Stimulated activated CD8-positive, alpha-beta memory T cell treated with anti-CD3 and anti-CD28 coated beads, Interleukin-4, amount 100 ng/mL, for 1 hour (primary cell): Measurements from ENCODE around the gene ABCA13.

ENCODE experiments used
- DNase-seq, 2 donors: peaks; one replicate each; pipeline ENCODE4 v3.0.0-alpha.2; 2020; ENCODE audit warnings: low read depth in 2 of 2, low spot score in 1 of 2

The ABCA13 gene

DNA sequence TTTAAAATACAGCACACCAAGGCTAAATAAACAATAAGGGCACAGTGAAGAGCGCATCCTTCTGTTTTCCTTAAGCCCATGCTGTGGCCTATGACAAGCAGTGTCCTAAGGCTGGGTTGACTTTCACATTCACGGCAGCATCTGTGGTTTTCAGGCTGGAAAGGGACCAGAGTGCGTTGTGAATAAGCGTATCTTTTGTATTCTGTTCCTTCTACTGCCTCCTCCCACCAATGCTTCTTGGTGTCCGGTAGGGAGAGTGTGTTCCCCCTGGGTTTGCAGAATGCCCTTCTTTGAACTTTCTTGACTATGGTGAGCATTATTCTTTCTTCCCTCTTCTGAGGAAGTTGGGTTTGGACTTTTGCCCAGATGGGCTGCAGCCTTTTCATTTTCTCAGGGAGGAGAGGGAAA is 73.6 kb downstream of the ABCA13 start:
- DNase-seq, result no peak

DNA sequence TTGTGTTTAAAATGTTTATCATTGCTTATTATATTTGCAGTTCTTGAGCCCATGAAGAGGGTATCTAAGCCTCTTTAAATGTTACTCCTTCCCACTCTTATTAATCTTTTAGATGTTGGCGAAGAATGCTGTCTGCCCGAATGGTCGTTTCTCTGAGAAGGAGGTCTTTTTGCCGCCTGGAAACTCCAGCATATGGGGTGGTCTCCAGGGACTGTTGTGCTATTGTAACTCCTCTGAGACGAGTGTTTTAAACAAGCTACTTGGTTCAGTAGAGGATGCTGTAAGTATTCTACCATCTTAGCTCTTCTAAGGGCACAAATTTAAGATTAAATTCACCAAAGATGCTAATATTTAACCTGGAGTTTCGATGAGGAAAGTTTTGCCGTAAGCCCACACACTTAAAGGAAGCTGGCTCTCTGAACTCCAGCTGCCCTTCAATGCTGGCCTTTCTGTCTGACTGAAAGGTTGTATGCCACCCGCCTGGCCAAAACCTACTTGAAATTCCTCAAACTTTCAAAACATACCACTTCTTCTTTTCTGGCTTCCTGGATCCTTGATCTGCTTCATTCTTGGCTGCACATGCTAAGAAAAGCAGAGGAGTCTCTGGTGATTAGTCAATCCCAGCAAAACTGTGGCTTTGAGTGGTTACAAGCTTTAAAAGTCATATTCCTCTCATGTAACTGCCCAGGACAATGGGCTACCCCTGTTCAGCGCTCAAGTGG is 74.7 kb downstream of the ABCA13 start:
- DNase-seq, result no peak

DNA sequence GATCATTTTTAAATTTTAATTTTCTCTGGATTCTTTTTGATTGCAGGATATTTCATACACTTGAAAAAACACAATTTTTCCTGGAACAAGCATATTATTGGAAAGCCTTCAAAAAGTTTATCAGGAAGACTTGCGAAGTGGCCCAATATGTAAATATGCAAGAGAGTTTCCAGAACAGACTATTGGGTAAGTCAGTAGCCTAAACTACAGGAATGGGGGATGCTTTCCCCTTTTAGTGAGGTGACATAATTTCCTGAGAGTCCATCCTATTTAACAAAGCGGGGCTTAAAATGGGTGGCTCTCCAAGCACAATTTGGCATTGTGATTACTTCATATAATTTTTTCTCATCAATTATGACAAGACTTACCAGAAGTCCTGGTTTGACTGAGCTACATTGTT is 77.9 kb downstream of the ABCA13 start:
- DNase-seq, result no peak

DNA sequence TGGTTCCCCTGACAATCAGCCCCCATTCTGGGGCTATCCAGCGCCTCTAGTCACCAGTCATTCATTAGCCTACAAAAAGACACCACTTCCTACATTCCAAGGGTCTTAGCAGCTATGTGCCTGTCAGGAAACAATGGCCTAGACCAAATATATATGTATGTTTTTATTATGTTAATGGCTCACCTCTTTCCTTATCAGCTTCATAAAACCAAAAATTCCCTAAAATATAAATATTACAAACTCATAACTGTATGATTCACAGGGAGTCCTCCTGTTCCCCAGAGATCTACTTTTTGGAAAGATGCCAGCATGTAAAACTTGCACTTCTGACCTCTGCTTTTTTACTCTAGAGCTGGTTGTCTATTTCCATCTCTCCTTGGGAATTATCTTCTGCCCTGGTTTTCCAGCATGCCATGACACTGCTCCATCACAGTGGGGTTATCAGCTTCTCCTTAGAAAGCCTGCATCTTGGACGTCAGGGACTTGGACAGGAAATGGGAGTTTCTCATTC is 79.2 kb downstream of the ABCA13 start:
- DNase-seq, result no peak

DNA sequence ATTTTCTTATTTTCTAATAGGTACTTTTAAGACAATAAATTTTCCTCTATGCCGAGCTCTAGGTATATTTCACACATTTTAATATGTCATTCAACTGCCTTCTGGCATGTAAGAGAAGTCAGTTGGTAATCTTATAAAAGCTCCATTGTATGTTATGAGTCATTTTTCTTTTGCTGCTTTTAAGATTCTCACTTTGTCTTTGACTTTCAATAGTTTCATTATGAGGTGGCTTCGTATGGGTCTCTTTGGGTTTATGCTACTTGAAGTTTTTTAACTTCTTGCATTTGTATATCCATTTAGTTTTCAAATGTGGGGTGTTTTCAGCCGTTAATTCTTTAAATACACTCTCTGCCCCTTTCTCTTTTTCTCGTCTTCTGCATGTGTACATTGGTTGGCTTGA is 80.5 kb downstream of the ABCA13 start:
- no peak for DNase-seq

DNA sequence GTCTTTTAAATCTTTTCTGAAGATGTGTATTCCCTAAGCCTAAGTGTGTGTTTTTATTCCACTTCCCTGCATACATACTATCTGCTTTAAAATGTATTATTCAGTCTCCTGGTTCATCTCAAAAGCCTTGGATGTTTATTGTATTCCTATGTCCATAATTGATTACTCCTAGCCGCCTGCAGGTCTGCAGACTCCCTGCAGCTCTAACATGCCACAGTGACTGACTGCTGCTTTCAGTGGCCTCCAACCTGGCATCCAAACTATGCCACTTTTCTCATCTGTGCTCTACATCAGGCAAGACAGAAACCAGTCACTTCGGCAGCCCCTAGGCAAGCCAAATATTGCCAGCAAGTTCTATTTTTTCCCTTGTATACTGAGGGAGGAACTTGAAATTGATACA is 81.7 kb downstream of the ABCA13 start:
- no peak for DNase-seq

DNA sequence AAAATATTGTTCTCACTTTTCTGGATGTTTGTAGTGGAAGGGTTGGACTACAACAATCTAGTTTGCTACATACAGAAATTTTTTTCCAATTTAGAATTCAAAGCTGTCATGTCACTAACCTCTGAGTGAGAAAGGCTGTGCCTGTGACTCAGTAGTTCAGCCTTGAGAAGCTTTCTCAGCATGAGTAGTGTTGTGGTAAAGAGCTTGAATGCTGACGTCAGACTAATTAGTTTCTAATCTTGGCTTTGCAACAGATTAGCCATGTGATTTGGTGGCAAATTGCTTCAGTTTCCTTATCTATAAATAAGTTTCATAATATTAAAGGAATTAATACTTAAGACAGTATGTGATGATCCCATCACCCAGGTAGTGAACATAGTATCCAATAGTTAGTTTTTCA is 83.8 kb downstream of the ABCA13 start:
- DNase-seq, result no peak

DNA sequence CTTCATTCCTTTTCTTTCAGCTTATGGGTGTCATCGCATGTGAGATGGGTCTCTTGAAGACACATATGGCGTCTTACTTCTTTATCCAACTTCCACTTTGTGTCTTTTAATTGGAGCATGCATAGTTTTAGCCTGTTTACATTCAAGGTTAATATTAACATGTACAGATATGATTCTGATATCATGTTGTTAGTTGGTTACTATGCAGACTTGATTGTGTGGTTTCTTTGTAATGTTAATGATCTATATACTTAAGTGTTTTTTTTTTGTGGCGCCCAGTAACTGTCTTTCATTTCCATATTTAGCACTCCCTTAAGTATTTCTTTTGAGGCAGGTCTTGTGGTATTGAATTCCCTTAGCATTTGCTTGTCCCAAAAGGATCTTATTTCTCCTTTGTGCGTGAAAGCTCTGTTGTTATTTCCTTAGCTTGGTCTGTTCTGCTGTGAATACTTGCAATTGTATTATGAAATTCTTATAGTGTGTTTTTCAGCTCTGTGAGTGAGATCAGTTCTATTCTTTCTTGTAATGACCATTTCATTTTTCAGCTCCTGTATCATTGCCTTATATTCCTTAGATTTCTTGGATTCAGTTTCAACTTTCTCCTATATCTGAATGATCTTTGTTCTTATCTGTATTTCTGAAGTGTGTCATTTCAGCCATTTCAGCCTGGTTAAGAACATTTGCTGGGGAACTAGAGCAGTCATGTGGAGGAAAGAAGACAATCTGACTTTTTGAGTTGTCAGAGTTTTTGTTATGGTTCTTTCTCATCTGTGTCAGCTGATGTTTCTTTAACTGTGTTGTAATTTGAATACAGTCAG is 88.4 kb downstream of the ABCA13 start:
- DNase-seq, result no peak

DNA sequence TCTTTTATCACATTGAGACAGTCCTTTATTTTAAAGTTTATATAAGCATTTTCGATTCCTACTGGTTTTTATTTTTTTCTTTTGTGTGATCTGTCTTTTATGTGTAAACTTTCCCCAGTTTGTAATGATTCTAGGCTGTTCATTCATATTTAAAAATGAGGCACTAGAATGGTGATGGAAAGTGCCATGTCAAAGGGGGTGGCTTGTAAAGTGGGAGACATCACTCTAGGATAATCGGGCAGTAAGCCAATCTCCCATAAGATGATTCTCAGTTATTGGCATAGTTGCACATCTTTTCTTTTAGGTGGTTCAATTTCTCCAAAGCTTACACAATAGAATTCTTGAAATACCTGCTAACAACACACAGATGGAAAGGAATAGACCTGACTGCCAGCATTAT is 90.4 kb downstream of the ABCA13 start:
- no peak for DNase-seq

DNA sequence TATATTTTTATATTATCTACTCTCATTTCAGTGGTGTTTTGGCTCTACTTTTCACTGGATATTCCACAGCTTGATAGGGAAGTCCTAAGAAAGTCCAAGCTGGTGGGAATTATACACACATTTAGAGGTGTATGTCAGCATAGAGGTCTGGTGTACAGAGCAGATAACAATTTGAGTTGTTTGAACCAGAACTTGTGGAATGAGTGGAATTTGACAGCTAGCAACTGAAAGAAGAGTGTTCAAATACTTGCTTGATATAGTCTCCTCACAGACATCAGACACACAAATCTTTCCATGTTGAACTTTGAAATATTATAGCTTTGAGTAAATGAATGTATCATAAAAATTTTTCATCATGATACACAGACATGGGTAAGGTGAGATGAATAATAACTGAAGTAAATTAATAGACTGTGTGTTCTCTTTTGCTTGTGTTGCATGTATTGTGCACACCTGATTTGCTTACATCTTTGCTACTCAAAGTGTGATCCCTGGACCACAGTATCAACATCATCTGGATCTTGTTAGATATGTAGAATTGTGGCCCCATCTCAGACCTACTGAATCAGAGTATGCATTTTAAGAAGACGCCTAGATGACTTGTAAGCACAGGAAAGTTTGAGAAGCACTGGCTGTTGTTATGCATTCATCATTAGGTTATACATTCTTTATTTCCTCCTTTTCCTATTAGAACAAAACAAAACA is 91.5 kb downstream of the ABCA13 start:
- DNase-seq, result no peak

DNA sequence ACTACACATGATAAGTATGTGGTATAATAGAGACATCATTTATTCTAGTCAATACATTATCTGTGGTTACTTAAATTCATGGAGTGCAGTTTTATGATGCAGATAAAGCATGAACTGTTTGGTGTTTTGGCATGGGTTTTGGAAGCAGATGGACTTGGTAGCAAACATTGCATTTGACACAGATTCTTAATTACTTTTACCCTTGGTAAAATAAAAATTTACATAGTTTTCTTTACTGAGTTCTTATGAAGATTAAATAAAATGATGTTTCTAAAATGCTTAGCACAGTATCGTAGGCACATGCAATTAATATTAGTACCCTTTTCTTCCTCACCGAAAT is 92.0 kb downstream of the ABCA13 start:
- DNase-seq, result no peak

DNA sequence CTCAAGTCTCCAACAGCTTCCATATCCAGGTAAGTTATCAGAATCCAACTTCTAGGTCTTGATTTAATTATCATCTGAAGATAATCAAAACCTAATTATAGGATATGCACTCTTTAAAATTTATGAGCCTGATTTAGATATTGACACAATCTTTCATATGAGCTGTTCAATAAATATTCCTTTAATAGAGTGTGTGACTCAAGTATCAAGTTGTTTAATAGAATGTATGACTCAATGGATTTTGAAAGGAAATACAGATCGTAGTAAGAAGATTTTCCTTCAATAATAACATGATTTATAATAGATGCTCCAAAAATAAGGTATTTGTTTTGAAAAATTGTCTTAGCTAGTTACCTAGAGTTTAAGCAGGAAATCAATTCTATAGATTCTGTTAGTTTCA is 97.8 kb downstream of the ABCA13 start:
- no peak for DNase-seq

DNA sequence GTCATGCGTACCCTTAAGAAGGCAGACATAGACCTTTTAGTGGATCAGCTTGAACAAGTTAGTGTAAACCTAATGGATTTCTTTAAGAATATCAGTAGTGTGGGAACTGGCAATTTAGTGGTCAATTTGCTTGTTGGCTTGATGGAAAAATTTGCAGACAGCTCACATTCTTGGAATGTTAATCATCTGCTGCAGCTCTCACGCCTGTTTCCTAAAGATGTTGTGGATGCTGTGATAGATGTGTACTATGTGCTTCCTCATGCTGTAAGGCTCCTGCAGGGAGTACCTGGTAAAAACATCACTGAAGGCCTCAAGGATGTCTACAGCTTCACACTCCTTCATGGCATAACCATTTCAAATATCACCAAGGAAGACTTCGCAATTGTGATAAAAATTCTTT is 103.4 kb downstream of the ABCA13 start:
- no peak for DNase-seq

DNA sequence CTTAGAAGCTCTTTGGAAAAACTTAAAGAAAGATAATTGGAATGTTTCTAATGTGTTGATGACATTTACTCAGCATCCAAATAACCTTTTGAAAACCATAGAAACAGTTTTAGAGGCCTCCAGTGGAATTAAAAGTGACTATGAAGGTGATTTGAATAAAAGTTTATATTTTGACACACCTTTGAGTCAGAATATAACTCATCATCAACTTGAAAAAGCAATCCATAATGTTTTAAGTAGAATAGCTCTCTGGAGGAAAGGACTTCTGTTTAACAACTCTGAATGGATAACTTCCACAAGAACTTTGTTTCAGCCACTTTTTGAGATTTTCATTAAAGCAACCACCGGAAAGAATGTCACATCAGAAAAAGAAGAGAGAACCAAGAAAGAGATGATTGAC is 108.2 kb downstream of the ABCA13 start:
- no peak for DNase-seq

DNA sequence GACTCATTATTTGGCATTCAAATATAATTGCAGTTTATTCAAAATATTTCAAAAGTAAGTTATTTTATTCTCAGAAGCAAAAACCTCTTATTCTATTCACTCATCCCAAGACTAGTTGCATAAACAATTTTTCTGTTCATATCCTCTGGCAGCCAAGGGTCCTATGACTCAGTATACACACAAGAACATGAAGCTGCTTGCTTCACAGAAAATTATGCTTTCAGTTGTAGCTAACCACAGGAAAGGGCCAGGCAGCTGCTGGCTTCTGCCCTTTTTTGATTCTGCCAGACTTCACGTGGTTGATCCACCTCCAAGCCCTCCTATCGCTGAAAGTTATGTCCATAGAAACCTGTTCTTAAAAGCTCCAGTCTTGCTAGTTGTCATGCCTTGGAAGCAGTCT is 108.8 kb downstream of the ABCA13 start:
- no peak for DNase-seq

DNA sequence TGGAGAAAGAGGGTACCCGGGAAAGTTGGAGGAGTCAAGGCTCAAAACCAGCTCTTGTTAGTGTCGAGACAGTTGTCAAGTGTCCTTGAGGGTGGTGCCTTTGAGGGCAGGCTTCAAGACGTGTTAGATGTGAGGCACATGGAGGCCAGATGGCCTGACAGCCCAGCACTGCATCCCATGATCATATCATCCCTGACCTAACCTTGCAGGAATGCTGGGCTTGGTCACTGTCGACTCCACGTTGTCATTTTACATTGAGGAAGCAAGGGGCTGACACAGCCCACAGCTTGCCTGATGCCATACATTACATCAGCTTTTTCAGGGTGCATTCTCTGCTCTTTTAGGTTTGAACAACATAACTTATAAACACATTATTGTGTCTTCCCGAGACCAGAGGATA is 114.1 kb downstream of the ABCA13 start:
- no peak for DNase-seq

DNA sequence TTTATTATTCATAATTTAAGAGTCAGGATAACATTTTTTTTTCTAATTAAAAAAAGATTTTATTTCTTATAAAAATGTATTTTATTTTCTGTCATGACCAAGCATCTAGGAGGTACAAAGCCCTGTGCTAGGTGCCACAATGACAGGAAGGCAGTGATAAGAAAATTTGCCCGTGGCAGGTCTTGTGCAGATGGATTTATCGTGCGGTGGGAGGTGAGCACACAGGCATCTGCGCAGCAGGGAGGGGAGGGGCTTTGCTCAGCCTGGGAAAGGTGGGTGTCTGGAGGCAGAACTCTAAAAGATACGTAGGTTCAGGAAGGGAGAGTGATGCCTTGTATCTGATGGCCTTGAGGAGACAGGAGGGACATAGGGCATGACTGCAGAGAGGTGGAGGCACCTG is 115.6 kb downstream of the ABCA13 start:
- DNase-seq, result no peak

DNA sequence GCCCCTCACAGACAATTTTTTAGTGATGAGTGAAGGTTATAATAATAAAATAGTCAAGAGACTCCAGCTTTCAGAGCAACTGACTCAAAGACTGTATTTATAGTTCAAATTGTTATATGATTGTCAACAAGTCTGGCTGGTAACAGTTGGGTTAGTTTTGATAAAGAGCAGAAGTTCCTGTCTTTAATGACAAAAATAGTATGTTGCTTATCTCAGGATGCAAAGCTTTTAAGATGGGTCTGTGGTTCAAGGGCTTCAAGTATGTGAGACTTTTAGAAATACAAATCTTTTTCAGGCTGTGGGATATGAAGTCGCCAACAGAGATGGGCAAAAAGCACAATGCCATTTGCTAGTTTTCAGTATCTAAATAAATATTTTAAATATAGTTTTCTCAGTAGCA is 118.4 kb downstream of the ABCA13 start:
- no peak for DNase-seq

DNA sequence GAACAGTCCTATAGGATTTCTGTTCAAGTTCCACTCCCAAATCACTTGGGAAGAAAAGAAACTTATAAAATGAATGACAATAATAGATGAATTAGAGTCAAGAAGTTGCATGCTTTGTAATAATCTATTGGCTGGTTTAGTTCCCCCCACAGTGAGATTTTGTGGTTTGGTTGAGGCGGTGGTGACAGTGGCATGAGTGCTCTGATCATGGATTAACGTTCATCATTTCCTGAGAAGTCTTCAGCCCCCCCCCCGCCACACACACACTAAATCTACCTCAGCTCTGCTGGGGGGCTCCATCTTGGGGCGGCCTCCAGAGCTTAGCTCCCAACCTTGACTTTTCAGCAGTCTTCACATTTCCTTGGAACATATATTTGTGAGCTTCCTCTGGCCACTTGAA is 121.7 kb downstream of the ABCA13 start:
- DNase-seq, result no peak

DNA sequence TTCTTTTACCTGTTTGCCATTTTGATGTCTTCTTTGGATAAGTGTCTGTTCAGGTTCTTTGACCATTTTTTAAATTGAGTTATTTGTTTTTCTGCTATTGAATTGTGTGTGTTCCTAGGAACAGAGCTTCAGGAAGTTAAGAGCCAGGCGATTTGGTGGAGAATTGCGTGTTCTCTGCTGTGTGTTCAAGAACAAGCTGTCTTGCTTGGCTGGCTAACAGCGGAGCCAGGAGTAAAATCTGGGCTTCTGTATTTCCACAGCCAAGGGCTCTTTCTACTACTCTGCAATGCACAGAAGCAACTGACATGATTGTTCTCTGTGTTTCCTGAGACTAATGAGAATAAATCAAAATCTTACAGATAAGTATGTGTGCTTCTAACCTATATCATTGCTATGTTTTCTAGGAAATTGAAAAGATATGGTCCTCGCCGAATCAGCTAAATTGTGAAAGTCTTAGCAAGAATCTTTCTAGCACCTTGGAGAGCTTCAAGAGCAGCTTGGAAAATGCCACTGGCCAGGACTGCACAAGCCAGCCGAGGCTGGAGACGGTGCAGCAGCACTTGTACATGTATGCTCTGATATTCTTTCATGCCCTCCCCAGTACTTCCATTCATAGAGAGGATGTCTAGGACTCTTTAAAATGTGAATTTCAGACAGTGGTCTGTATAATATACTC is 124.2 kb downstream of the ABCA13 start:
- no peak for DNase-seq

DNA sequence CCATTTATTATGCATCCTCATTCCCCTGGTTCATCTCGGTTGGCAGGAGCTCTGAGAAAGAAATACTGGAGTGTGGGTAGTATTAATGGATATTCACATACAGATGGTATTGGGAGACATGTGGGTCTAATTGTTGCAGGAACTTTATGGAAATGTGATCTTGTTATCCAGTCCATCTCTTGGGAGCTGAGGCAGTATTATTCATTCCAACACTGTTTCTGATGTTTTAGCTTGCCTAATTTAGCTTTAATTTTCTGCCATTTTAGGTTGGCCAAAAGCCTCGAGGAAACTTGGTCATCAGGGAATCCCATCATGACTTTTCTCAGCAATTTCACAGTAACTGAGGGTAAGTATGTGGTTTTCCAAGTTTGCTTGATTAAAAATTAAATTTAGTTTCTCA is 125.7 kb downstream of the ABCA13 start:
- no peak for DNase-seq

DNA sequence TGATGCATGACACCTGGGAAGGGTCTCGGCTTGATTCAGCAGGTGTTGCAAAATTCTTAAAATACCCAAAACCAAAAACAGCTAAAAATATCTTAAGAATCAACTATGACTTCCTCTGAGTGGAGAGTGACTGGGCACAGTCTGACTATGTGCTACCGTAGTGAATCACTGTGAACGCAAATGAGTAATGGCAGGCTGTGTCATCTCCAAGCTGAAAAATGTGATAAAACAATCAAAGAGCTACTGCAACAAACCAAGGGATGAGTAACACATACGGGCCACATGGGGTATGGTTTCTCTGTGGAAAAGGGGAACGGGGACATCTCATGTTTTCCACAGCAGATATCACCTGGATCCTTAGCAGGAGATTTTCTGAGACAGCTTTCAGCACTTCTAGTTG is 127.5 kb downstream of the ABCA13 start:
- DNase-seq, result no peak
